Loucy (cell line): ENCODE results near the gene TCN2.

ENCODE experiments used
- CTCF ChIP-seq: fragments of 200-600 bp; sonication (generic); conservative IDR thresholded peaks from 2 replicates; pipeline ENCODE4 v1.5.1; 2014; ENCODE audit warnings: mild to moderate bottlenecking, antibody characterized with exemption, low read length
- EZH2phosphoT487 ChIP-seq: fragments of 200-600 bp; IDR thresholded peaks from 2 replicates; pipeline ENCODE4 v1.6.1; 2018; ENCODE audit warnings: antibody characterized with exemption, mild to moderate bottlenecking, moderate library complexity, borderline replicate concordance

GRCh38 chr22:30673136-30673535, 66.2 kb downstream of the TCN2 start:
- TF ChIP-seq CTCF (no peak), EZH2phosphoT487 (no peak)
